SK-N-SH treated with all-trans-retinoic acid at 6 μM for 48 hours (cell line): ENCODE measurements around the gene TNFSF13.

Experiments used
- ARNTL ChIP-seq: fragments of 450-650 bp; formaldehyde crosslinking; IDR thresholded peaks from 2 replicates; pipeline ENCODE4 v1.5.0; 2020; ENCODE audit warnings: low read depth, mild to moderate bottlenecking, moderate library complexity, borderline replicate concordance
- BACH2 ChIP-seq: fragments of 250-450 bp; sonication (Bioruptor Pico); IDR thresholded peaks from 2 replicates; pipeline ENCODE4 v1.9.0; 2021; ENCODE audit warnings: mild to moderate bottlenecking, borderline replicate concordance
- CREB5 ChIP-seq: fragments of 250-450 bp; sonication (Bioruptor Pico); IDR thresholded peaks from 2 replicates; pipeline ENCODE4 v1.5.1; 2020; ENCODE audit warnings: low read depth, mild to moderate bottlenecking, moderate library complexity
- CSDC2 ChIP-seq: fragments of 250-450 bp; sonication (Bioruptor Pico); IDR thresholded peaks from 2 replicates; pipeline ENCODE4 v1.5.0; 2020; ENCODE audit warnings: mild to moderate bottlenecking, moderate library complexity
- GLIS3 ChIP-seq: fragments of 250-450 bp; sonication (Bioruptor Pico); IDR thresholded peaks from 2 replicates; pipeline ENCODE4 v1.5.0; 2020; ENCODE audit warnings: mild to moderate bottlenecking, moderate library complexity
- ISL1 ChIP-seq: fragments of 250-450 bp; sonication (Bioruptor Pico); IDR thresholded peaks from 2 replicates; pipeline ENCODE4 v2.1.2; 2022; ENCODE audit warnings: mild to moderate bottlenecking, moderate library complexity
- PATZ1 ChIP-seq: fragments of 250-450 bp; sonication (Bioruptor Pico); IDR thresholded peaks from 2 replicates; pipeline ENCODE4 v1.8.0; 2020; ENCODE audit warnings: mild to moderate bottlenecking, moderate library complexity, borderline replicate concordance
- RARB ChIP-seq: fragments of 250-450 bp; sonication (Bioruptor Pico); IDR thresholded peaks from 2 replicates; pipeline ENCODE4 v1.8.0; 2021; ENCODE audit warnings: mild to moderate bottlenecking, moderate library complexity
- SNAI2 ChIP-seq: fragments of 250-450 bp; sonication (Bioruptor Pico); IDR thresholded peaks from 2 replicates; pipeline ENCODE4 v1.5.0; 2020; ENCODE audit warnings: mild to moderate bottlenecking, moderate library complexity
- TCF4 ChIP-seq: fragments of 250-450 bp; sonication (Bioruptor Pico); IDR thresholded peaks from 2 replicates; pipeline ENCODE4 v1.8.0; 2021; ENCODE audit warnings: mild to moderate bottlenecking, moderate library complexity, borderline replicate concordance
- ZC3H10 ChIP-seq: fragments of 250-450 bp; sonication (Bioruptor Pico); IDR thresholded peaks from 2 replicates; pipeline ENCODE4 v1.5.1; 2021; ENCODE audit warnings: mild to moderate bottlenecking, moderate library complexity
- ZFP3 ChIP-seq: fragments of 250-450 bp; sonication (Bioruptor Pico); IDR thresholded peaks from 2 replicates; pipeline ENCODE4 v1.5.0; 2020; ENCODE audit warnings: mild to moderate bottlenecking, moderate library complexity
- TF ChIP-seq, protein P1 (sequence below): fragments of 250-450 bp; sonication (Bioruptor Pico); IDR thresholded peaks from 2 replicates; pipeline ENCODE4 v1.5.0; 2020; ENCODE audit warnings: mild to moderate bottlenecking, moderate library complexity
- TF ChIP-seq, protein P2 (sequence below): fragments of 250-450 bp; sonication (Bioruptor Pico); IDR thresholded peaks from 2 replicates; pipeline ENCODE4 v1.8.0; 2021; ENCODE audit warnings: low read depth, mild to moderate bottlenecking, moderate library complexity, borderline replicate concordance

DNA sequence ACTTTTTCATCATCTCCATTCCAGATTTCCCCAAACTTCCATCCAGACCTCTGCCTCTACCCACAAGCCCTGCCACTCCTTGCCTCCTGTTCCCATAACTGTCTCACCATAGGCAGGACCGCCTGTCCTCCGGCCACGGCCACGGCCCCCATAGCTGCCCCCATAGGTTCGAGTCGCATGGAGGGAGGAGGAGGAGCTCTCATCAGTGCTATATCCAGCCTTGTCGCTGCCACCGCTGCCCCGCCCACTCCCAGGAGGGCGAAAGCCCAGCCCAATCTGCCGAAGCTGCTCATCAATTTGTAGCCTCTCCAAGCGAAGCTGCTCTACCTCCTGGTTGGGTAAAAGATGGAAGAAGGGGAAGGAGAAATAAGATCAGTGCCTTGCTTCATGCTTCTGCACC lies 34.7 kb downstream of the TNFSF13 start:
- TF ChIP-seq ZC3H10 (CRISPR knock-in tag) (no peak), ZFP3 (CRISPR knock-in tag) (no peak), TCF4 (CRISPR knock-in tag) (no peak), PATZ1 (CRISPR knock-in tag) (no peak), SNAI2 (CRISPR knock-in tag) (no peak), CREB5 (CRISPR knock-in tag) (no peak), ARNTL (no peak), RARB (no peak), CSDC2 (no peak), ISL1 (CRISPR knock-in tag) (no peak), GLIS3 (CRISPR knock-in tag) (no peak), BACH2 (CRISPR knock-in tag) (no peak)
- TF ChIP-seq, protein P1, sequence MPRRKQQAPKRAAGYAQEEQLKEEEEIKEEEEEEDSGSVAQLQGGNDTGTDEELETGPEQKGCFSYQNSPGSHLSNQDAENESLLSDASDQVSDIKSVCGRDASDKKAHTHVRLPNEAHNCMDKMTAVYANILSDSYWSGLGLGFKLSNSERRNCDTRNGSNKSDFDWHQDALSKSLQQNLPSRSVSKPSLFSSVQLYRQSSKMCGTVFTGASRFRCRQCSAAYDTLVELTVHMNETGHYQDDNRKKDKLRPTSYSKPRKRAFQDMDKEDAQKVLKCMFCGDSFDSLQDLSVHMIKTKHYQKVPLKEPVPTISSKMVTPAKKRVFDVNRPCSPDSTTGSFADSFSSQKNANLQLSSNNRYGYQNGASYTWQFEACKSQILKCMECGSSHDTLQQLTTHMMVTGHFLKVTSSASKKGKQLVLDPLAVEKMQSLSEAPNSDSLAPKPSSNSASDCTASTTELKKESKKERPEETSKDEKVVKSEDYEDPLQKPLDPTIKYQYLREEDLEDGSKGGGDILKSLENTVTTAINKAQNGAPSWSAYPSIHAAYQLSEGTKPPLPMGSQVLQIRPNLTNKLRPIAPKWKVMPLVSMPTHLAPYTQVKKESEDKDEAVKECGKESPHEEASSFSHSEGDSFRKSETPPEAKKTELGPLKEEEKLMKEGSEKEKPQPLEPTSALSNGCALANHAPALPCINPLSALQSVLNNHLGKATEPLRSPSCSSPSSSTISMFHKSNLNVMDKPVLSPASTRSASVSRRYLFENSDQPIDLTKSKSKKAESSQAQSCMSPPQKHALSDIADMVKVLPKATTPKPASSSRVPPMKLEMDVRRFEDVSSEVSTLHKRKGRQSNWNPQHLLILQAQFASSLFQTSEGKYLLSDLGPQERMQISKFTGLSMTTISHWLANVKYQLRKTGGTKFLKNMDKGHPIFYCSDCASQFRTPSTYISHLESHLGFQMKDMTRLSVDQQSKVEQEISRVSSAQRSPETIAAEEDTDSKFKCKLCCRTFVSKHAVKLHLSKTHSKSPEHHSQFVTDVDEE (CRISPR knock-in tag) = no peak
- TF ChIP-seq, protein P2, sequence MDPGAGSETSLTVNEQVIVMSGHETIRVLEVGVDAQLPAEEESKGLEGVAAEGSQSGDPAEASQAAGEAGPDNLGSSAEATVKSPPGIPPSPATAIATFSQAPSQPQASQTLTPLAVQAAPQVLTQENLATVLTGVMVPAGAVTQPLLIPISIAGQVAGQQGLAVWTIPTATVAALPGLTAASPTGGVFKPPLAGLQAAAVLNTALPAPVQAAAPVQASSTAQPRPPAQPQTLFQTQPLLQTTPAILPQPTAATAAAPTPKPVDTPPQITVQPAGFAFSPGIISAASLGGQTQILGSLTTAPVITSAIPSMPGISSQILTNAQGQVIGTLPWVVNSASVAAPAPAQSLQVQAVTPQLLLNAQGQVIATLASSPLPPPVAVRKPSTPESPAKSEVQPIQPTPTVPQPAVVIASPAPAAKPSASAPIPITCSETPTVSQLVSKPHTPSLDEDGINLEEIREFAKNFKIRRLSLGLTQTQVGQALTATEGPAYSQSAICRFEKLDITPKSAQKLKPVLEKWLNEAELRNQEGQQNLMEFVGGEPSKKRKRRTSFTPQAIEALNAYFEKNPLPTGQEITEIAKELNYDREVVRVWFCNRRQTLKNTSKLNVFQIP (CRISPR knock-in tag) = no peak
